ENCODE measurements around the gene RBM5.

Gene RBM5

GRCh38 chr3:50111757-50112156, 23.0 kb downstream of the RBM5 start:
- no peak for TF ChIP-seq ZFX (IDR thresholded peaks at IDR 0.05; ENCODE audit: borderline replicate concordance)
- TF ChIP-seq CTCF (IDR thresholded peaks at IDR 0.05) = no peak
- H3K27ac ChIP-seq = no peak overlapping the region

GRCh38 chr3:50112462-50112861, 23.7 kb downstream of the RBM5 start:
- no peak for TF ChIP-seq CTCF (IDR thresholded peaks at IDR 0.05)
- TF ChIP-seq ZFX (IDR thresholded peaks at IDR 0.05; ENCODE audit: borderline replicate concordance) = no peak
- H3K27ac ChIP-seq = no peak overlapping the region

- TF ChIP-seq CTCF (IDR thresholded peaks at IDR 0.05) (no peak), ZFX (IDR thresholded peaks at IDR 0.05; ENCODE audit: borderline replicate concordance) (no peak)
- H3K27ac ChIP-seq = no peak overlapping the region
Measured at GRCh38 chr3:50117120-50117519, 28.4 kb downstream of the RBM5 start.

GRCh38 chr3:50118237-50118636, 29.5 kb downstream of the RBM5 start:
- no peak for TF ChIP-seq CTCF (IDR thresholded peaks at IDR 0.05)
- TF ChIP-seq ZFX (IDR thresholded peaks at IDR 0.05; ENCODE audit: borderline replicate concordance) = no peak
- no peak overlapping the region for H3K27ac ChIP-seq

- TF ChIP-seq ZFX (IDR thresholded peaks at IDR 0.05; ENCODE audit: borderline replicate concordance) (no peak), CTCF (IDR thresholded peaks at IDR 0.05) (no peak)
- H3K27ac ChIP-seq = no peak overlapping the region
Measured at GRCh38 chr3:50119786-50120185, 31.1 kb downstream of the RBM5 start.

GRCh38 chr3:50120364-50121071, 31.8 kb downstream of the RBM5 start:
- TF ChIP-seq ZFX (IDR thresholded peaks at IDR 0.05; ENCODE audit: borderline replicate concordance) (no peak), CTCF (IDR thresholded peaks at IDR 0.05) (no peak)

More at GRCh38 chr3:50120364-50121071, 31.8 kb downstream of the RBM5 start:
- peak overlapping the region; percentile 17; the same call in 1 of the 2 replicates for H3K27ac ChIP-seq

All from 22Rv1 (cell line).